Upper lobe of left lung (tissue), 4 donors: Measurements from ENCODE around the gene EXOC4.

Experiments
- EP300 ChIP-seq, 4 donors: sonication (generic); formaldehyde crosslinking; IDR thresholded peaks; one replicate each; pipeline ENCODE4 v1.5.1; 2017; ENCODE audit warnings: antibody characterized with exemption in 4 of 4, control low read depth in 2 of 4
- POLR2A ChIP-seq, 4 donors: fragments of 450-650 bp; IDR thresholded peaks; one replicate each; pipeline ENCODE4 v1.5.1; 2016 to 2017; ENCODE audit warnings: antibody characterized with exemption in 4 of 4, mild to moderate bottlenecking in 2 of 4
- POLR2AphosphoS5 ChIP-seq, 2 donors: sonication (generic); formaldehyde crosslinking; IDR thresholded peaks; one replicate each; pipeline ENCODE4 v1.5.1; 2017; ENCODE audit warnings: antibody characterized with exemption in 2 of 2
- TF ChIP-seq, protein P1 (sequence below), 6 experiments: fragments of 450-650 bp in 4 of 6; fragments of 200-600 bp in 2 of 6; sonication (generic) in 2 of 6; IDR thresholded peaks; one replicate each; pipeline ENCODE4 v1.5.1; 2016 to 2019; ENCODE audit warnings: antibody characterized with exemption in 6 of 6

GRCh38 chr7:133916621-133917020 is 663.7 kb downstream of the EXOC4 start:
- TF ChIP-seq POLR2A (IDR thresholded peaks at IDR 0.05) (no peak), EP300 (IDR thresholded peaks at IDR 0.05) (no peak), POLR2AphosphoS5 (IDR thresholded peaks at IDR 0.05) (no peak)
- TF ChIP-seq, protein P1, sequence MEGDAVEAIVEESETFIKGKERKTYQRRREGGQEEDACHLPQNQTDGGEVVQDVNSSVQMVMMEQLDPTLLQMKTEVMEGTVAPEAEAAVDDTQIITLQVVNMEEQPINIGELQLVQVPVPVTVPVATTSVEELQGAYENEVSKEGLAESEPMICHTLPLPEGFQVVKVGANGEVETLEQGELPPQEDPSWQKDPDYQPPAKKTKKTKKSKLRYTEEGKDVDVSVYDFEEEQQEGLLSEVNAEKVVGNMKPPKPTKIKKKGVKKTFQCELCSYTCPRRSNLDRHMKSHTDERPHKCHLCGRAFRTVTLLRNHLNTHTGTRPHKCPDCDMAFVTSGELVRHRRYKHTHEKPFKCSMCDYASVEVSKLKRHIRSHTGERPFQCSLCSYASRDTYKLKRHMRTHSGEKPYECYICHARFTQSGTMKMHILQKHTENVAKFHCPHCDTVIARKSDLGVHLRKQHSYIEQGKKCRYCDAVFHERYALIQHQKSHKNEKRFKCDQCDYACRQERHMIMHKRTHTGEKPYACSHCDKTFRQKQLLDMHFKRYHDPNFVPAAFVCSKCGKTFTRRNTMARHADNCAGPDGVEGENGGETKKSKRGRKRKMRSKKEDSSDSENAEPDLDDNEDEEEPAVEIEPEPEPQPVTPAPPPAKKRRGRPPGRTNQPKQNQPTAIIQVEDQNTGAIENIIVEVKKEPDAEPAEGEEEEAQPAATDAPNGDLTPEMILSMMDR (IDR thresholded peaks at IDR 0.05), result no peak
